GM19452 (cell line): ENCODE measurements around the gene NGLY1.

Source experiments
- ATAC-seq: cut with Tn5 transposase; IDR thresholded peaks from one replicate; pipeline ENCODE4 v1.9.1; 2021; ENCODE audit not compliant: unreplicated experiment

The NGLY1 gene

DNA sequence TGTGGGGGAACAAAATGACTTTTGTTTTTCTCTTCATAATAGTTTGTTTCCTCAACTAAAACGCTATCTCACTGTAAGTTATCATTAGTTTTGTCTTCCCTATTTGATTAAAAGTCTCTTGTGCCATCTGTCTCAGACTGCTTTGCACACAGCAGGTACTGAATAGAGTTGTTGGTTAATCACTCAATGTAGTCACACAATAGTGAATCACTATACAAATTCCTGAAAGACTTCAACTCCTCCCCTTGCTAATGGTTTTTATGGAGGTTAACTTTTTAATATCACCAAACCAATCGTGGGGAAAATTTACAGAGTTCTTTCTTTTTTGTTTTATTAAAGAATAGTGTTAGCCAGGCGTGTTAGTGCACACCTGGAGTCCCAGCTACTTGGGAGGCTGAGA is 2.6 kb upstream of the NGLY1 start:
- no peak for ATAC-seq

DNA sequence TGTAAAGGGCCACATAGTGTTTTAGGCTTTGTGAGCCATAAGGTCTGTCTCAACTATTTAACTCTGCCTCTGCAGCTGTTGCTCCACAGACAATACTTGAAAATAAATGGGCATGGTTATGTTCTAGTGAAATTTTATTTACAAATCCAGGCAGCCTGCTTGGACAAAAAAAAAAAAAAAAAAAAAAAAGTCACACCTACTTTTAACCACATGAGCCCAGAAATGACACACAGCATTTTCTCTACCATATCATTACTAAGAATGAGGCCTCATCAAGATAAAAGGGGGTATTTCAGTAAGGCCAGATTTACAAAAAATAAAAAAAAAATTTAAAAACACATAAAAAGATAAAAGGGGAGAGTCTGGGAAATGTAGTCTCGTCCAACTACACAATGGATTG is 1.7 kb upstream of the NGLY1 start:
- ATAC-seq, result no peak

DNA sequence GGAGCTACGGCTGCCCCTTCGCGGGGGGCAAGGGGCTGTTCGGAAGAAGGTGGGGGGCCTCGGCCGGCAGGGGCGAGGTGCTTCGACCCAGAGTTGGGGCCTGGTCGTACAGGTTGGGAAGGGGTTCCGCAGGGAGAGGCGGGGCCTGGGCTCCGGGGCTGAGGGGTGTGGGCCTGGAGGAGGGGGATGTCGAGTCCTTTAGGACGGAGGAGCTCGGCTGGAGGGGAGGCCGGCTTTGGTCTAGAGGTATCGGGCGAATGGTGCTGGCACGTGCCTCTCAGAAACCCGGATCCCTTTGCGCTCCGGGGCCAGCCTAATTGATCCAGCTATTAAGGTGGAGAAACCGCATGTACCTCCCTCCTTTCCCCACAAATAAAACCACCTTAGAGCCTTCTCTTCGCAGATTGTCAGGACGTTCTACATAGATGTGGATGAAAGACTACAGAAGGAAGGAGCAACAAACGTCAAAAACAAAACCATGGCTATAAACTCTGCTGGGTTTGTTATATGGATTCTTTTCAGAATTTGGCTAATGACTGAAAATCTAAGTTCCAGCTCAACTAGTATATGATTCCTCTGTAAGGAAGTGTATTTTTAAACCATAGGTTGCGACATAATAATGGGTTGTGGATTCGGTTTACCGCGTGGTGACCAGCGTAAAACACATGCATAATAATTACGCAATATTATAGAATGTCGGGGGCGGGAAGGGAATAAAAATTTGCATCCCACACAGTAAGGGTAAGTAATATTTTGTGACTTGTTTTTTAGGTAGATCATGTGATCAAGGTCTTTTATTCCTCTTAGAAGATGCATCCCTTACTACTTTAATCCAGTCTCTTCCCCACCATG is 644 bp upstream of the NGLY1 start:
- peak; percentile 15 for ATAC-seq

DNA sequence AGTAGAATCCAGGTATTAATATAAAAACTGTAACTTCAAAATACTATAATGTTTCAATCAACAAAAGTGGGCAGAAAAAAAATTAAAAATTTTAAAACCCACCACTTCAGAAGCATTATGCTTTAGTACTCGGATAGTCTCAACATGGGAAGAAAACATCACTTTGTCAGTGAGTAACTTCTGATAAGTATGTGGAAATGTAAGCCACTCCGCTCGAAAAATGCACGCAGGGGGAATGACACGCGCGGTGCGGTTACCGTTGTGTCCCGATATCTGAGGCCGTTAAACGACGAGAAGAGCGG is 656 bp downstream of the NGLY1 start:
- no peak for ATAC-seq

DNA sequence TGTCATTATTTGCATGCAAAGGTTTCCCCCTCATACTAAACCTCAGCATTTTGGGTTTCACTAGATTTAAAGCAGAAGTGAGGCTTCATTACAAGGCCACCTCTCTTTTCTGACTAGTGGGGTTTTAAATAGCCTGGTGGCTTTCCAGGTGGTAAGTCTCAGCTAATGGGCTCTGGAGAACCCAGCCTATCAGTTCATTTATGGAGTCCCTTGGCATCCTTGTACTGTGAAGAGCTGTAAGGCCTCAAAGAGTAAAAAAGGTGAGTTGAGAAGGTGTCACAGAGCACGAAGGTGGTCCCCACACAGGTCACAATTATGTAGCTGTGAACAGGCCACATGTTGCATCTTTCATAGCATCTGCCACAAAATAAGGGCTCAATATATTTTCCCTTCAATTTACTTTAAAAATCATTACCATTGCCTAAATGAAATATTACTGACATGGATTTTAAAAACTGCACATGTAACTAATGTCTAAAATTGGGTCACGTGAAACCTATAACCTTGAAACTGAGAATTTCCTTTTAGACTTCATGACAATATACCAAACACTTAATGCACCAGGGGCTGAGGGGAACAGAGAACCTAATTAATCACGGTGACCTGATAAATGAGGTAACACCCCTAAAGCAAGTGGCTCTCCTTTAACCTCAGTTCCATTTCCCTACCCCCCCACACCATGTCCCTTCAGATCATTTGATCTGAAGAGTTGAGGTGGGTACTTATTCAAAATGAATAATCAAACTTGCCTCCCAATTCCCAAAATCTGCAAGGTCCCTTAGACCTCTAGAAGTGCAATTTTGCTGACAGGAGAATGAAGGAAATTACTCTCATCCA is 1.3 kb downstream of the NGLY1 start:
- ATAC-seq, result peak; percentile 47

DNA sequence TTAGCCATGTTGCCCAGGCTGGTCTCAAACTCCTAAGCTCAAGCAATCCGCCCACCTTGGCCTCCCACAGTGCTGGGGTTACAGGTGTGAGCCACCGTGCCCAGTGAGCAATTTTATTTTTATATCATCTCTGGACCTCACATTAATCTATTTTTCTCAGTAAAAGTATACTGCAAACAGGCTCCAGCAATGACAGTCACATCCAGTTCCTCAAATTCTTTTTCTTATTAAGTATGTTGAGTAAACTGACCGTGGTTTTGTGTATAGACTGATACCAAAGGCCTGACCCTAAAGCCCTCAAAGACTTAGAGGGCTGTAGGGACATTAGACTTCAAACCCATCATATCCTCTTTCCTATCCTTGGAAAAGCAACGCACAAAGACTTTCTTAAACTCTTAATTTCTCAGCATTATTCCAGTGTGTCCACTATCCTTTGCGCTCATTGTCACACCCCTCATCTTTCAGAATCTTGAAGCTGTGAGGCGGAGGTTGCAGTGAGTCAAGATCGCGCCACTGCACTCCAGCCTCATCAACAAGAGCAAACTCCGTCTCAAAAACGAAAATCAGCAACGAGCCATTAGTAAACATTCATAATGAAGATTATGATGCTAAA is 2.0 kb downstream of the NGLY1 start:
- peak; percentile 2 for ATAC-seq

DNA sequence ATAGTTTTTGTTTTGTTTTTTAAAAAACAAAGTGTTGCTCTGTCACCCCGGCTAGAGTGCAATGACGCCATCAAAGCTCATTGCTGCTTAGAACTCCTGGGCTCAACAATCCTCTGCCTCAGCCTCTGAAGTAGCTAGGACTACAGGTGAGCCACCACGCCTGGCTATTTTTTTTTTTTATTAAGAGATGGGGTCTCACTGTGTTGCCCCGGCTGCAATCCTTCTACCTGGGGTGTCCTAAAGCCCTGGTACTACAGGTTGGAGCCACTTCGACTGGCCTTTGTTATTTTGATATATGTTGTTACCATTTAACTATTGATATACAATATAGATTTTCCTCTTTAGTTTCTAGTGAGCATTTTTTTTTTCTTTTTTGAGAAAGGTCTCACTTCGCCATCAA is 2.6 kb downstream of the NGLY1 start:
- ATAC-seq, result no peak

DNA sequence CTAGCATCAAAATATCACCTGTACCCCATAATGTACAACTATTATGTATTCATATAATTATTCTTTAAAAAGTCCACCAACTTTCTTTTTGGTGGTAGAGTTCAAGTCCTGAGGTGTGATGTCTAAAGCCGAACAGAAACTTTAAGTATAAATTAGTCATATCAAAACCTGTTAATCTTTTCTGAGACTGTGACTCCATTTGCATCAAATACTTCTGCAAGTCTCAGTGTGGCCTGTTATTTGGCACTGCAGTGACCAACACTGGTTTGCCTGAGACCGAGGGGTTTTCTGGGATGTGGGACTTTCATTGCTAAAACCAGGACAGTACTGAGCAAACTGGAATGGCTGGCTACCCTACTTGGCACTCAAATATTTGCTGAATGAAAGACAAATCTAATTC is 7.3 kb downstream of the NGLY1 start:
- peak; percentile 60 for ATAC-seq

DNA sequence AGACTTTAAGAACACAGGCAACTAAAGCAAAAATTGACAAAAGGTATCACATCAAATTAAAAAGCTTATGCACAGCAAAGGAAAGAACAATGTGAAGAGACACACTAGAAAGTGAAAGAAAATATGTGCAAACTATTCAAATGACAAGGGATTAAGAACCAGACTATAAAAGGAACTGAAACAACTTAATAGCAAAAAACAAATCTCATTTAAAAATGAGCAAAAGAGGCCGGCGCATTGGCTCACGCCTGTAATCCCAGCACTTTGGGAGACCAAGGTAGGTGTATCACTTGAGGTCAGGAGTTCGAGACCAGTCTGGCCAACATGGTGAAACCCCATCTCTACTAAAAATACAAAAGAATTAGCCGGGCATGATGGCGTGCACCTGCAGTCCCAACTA is 14.4 kb downstream of the NGLY1 start:
- peak; percentile 89 for ATAC-seq

DNA sequence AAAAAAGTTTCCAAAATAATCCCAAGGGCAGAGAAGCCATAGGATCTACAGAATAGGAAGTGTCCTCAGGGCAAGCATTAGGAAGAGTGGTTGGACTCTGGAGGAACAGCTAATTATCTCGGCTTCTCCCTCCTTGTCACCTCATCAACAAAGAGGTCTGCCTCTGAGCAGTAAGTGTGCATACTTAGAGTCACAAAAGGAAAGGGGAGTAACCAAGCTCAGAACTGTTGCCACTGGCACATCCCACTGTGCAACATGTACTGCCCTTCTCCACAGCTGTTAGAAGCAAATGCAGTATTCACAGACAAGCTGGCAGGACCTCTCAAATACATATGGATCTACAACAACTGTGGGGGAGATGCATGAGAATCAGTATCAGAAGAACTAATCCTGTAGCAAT is 31.5 kb downstream of the NGLY1 start:
- no peak for ATAC-seq

DNA sequence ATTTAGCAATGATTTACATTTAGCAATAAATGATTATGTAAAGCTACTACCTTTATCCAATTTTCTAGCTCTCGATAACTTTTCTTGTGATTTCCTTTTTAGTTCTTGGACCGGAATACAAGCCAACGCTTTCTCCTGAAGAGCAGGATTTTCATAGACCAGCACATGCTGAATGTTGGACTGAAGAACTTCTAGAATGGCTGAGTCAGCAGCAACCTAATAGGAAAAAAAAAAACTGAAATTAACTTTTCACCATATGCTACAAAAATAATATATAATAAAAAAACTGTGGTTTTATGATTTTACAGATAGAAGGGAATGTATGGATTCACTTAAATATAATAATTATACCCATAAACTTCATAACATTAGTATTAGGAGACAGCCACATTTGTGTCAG is 32.2 kb downstream of the NGLY1 start:
- no peak for ATAC-seq

DNA sequence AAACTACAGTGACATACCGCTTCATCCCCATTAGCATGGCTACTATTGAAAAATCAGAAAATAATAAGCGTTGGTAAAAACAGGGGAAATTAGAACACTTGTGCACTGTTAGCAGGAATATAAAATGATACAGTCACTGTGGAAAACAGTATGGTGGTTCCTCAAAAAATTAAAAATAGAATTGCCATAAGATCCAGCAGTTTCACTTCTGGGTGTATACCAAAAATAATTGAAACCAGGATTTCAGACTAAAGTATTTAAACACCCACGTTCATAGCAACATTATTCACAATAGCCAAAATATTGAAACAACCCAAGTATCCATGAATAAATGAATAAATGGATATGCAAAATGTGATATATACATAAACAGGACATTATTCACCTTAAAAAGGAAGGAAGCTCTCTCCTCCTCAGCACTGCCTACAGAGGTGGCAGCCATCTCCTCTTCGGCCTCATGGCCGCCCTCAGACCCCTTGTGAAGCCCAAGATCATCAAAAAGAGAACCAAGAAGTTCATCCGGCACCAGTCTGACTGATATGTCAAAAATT is 34.1 kb downstream of the NGLY1 start:
- no peak for ATAC-seq

DNA sequence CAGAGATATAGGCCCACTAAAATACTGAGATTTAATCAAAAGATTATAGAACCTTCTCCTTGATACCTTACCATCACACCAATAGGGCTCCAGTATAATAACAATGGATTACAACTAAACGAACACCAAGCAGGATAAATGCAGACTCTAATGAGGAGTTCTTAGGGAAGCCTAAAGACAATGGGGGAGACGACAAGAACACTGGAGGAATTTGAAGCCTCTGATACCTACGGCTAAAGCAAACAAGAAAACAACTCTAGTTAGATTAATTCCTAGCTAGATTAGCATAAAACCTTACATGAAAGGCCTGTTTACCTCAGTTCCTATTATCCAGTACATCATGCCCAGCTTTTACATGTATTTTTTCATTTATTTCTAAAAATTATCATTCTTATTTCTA is 35.1 kb downstream of the NGLY1 start:
- ATAC-seq, result no peak

DNA sequence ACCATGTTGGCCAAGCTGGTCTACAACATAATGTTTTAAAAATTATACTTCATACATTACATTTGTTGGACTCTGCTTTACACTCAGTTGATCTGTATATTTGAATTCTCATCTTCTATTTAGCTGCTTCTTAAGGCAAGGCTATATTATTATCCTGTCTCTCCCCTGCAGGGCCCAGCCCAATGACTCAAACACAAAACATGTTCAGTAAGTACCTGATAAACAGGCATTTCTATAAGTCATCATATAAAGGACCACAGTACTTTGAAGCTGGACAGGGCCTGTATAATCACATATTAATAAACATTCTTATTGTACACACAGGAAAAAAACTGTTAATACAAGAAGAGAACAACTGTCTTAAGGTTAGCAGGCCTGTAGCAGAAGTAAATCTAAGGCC is 36.2 kb downstream of the NGLY1 start:
- ATAC-seq, result no peak

DNA sequence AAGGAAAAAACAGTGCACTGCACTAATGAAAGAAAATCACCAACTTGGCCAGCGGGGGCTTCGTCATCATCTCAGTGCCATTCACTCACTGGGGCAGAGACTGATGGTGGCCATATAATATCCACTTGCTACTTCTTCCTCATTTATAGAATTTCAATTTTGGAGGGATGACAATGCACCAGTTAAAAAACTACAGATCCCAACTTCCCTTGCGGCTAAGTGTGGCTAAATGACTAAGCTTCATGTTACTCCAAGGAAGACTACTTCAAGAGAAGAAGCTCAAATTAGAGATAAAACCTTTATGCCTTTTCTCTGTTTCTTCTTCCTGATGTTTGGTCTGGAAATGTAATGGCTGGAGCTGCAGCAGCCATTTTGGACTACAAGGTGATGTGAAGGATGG is 38.8 kb downstream of the NGLY1 start:
- ATAC-seq, result no peak

DNA sequence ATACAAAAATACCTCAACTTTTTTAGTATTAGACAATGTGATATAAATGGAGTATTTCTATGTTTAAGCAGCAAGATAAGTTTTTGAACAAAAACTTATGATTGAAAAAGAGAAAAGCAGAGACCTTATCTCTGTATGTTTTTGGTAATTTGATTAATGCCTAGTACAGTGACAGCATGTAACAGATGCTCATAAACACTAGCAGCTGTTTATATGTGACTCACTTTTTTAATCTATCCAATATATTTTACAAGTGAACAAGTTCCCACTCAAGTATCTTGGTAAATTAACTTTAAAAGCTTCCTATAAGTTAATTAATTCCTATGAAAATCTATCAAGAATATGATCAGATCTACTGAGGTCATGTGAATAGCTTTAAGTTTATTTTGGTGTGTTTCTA is 55.1 kb downstream of the NGLY1 start:
- ATAC-seq, result no peak

DNA sequence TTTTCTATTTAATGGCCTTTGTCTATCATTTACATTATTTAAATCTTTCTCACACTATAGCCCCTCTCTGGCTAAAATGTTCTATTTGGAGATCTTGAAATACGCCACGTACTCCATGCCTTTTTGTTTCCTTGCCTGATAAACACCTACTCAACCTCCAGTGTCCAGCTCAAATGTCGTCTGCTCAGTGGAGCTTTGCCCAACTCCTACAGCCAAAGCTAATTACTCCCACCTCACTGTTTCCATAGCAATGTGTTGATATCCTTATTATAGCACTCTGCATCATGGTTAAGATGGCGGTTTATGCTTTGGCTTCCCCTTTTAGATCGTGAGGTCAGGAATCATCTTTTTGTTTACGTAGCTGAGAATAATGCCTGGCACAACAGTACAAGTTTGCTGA is 55.9 kb downstream of the NGLY1 start:
- ATAC-seq, result no peak

DNA sequence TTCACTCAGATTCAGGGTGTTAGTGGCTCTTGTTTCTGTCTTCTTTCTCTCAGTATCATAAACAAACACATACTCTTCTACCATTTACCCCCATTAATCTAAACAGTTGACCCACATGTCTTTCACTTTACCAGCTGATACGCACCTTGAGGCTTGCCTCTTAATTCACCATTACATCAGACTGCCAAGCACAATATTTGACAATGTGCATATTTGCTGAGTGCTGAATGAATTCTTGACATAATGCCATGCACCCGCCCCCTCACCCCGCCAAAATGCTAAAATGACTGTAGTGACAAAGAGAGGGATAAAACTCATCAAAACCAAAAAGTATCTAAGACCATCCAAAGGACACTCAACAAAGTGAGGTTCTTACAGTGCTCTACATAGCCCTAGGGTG is 57.4 kb downstream of the NGLY1 start:
- ATAC-seq, result no peak

DNA sequence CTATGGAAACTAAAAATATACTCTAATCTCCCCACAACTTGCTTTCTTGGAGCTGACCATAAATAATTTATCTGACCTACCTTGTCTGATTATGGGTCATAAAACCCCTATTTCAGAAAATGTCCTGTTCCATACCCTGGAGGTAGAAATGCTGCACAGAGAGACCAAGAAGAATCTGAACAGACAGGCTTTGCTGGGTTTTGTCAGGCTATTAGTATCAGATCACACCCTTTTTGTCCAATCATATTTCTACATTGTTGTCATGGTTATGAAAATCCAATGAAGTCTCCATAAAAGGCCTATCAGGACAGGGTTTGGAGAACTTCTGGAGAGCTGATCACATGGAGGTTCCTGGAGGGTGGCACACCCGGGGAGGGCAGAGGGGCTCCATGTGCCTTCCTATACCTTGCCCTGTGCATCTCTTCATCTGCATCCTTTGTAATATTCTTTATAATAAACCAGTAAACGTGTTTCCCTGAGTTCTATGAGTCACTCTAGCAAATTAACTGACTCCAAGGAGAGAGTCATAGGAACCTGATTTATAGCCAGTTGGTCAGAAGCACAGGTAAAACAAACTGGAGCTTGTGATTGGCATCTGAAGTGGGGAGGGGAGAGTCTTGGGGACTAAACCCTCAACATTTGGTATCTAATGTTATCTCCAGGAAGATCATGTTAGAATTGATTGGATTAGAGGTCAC is 58.1 kb downstream of the NGLY1 start:
- ATAC-seq, result no peak

DNA sequence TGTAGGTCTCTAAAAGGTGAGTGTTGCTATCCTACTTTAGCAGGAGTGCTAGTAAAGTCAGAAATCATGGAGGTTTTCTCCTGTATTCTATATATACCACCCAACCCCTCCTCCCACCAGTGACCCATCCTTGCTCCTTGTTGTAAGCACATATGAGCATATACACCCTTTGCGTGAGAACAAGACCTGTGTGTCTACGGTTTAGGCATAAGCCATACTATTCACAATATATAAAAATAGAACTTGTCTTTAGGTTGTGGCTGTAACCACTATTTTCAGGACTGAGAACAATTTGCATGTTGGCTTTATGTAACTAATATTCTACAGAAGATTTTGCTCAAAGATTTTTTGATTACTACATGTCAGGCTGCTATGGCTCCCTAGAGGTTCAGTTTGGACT is 59.4 kb downstream of the NGLY1 start:
- ATAC-seq, result no peak

DNA sequence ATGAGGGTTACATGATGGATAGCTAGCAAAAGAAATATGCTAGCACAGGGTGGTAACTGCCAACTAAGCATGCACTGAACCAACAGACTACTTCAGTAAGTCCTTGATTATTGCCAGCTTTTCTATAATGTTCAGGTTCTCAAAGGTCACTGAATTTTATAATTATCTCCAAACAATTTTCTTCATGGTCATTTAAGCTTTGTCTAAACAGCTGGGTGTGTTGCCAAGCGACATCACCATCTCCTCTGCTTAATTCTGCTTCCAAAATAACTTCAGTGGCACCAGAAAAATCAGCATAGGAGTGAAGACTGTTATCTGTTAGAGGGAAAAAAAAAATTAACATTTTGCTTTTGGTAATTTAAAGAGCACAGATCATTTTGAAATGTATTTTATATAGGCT is 63.9 kb downstream of the NGLY1 start:
- ATAC-seq, result no peak
